TTC549 (cell line): Measurements from ENCODE around the gene TRPM7.

Source experiments
- FAIRE-seq: peaks from 2 replicates; lab custom pipeline; 2012; peaks lifted over from hg19 to GRCh38; lab: Jason Lieb, UNC

TRPM7 gene

DNA sequence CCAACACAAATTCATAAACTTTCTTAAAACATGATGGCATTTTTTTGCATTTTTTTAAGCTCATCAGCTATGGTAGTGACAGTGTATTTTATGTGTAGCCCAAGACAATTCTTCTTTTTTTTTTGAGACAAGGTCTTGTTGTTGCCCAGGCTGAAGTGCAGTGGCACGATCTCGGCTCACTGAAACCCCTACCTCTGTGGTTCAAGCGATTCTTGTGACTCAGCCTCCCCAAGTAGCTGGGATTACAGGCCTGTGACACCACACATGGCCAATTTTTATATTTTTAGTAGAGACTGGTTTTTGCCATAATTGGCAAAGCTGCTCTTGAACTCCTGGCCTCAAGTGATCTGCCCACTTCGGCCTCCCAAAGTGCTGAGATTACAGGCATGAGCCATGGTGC, 122.8 kb downstream of the TRPM7 start:
- no peak for FAIRE-seq

DNA sequence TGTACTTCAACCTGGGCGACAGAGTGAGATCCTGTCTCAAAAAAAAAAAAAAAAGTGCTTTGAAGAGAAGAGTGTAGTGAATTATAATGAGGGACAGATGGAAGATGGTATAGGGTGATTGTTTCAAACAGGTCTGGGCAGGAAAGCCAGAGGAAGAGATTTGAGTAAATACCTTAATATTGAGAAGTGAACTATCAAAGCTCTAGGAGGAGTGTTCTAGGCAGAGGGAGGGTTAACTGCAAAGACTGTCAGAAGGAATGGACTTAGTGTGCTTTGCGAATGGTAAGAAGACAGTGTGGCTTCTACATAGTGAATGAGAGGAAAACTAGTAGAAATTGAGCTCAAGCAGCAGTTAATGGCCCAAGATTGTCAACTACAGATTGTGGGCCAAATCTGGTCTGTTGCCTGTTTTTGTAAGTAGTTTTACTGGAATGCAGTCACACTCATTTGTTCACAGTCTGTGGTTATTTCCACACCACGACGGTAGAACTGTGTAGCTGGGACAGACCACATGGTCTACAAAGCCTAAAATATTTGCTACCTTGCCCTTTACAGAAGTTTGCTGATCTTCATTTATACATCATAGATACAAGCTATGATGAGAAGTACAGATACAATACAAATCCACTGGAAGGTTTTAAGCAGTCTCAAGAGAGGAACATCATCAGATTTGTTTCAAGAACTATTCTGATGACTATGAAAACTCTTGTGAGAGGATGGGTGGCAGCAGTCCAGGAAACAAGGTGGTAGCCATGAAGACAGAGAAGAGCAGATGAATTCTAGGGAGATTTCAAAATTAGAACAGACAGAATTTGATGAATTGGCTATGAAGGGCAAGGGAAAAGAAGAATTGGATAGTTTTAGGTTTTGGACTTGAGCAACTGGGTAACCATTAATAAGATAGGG, 123.6 kb downstream of the TRPM7 start:
- FAIRE-seq = no peak

DNA sequence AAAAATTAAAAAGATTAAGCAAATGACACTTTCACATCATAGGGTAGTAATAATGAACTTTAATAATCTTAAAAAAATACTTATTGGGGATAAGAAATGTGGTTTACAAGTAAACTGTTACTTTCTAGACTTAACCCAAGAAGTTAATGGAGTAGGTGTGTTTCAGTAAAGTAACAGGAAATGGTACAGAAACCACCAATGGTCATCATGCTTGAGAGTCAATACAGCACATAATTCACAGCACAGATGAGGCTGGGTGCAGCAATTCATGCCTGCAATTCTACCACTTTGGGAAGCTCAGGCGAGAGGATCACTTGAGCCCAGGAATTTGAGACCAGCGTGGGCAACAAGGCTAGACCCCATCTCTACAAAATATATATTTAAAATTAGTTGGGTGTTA, 128.6 kb downstream of the TRPM7 start:
- no peak for FAIRE-seq

DNA sequence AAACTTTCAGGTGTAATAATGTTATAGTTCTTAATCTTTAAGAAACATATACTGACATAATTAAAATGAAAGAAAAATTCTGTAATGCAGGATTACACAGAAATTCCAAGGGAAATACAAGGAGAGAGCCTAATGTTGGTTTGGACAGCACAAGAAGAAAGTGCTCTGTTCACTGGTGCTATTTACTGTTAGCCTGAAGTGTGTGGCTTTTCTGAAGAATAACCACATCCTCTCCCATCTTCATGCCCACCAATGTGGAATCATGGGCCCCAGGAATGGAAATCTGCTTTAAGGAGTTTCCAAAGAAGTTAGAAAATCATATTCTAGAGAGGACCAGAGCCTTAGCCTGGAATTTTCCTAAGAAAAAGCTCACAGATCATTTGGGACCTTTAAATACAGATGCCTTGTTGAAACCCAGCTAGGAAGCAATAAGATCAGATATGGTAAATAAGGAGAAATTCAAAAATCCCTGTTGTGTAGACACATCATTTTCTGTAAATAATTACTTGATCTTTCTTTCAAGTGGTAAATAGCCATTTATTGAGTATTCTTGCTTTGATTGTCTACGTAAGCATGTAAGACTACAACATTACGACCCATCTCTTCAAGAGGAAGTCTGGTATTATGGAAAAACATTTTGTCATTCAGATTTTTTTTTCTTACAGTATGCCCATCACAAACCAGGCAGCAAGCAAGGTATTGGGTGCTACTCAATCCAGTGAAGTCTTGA, 129.8 kb downstream of the TRPM7 start:
- no peak for FAIRE-seq

GRCh38 chr15:50552238-50552637, 134.4 kb downstream of the TRPM7 start:
- no peak for FAIRE-seq

DNA sequence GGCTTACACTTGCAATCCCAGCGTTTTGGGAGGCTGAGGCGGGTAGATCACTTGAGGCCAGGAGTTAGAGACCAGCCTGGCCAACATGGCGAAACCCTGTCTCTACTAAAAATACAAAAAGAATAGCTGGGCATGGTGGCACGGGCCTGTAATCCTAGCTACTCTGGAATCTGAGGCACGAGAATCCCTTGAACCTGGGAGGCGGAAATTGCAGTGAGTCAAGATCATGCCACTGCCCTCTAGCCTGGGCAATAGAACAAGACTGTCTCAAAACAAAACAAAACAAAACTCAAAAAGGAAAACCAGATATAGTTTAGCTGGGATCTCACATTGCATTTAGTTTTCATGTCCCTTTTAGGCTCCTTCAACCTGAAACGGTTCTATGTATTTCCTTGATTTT, 137.3 kb downstream of the TRPM7 start:
- no peak for FAIRE-seq

- no peak for FAIRE-seq
Measured at GRCh38 chr15:50546566-50546965, 140.0 kb downstream of the TRPM7 start, which contains the start of gene USP50. USP50 (minus strand) TSS chr15:50546666; CDS start chr15:50546525, 141 bp downstream.

DNA sequence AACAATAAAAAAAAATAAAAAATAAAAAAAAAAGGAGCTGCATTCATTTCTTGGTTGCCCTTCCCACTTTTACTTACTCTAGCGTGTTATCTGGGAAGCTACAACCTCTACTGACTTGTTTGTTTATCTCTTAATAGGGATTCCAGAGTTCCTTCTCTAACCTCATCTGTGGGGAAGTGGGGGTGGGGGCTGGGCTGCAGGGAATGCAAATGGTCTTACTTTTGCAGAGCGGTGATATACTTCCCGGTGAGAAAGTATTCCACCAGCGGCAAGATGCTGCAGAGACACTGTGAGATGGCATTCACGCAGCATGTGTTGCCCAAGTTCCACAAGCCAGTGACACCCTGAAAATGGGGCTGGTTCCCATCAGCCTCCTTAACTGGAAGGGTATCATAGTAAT, 142.2 kb downstream of the TRPM7 start:
- FAIRE-seq = no peak

GRCh38 chr15:50543556-50543955, 143.0 kb downstream of the TRPM7 start:
- FAIRE-seq = no peak

DNA sequence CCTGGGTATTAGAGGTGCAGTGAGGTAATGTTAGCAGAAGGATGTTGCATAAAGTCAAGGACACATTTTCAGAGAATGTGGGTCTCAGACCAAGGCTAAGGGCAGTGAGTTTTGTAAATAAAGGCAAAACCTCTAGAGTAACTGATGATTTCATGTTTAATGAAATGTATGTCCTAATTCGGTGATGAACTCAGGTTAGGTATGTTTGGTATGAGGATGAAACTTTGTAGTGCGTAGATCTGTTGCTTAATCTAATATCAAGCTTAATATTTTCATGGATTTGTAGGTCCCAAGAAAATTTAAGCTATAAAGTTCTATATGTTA, 143.7 kb downstream of the TRPM7 start:
- no peak for FAIRE-seq

DNA sequence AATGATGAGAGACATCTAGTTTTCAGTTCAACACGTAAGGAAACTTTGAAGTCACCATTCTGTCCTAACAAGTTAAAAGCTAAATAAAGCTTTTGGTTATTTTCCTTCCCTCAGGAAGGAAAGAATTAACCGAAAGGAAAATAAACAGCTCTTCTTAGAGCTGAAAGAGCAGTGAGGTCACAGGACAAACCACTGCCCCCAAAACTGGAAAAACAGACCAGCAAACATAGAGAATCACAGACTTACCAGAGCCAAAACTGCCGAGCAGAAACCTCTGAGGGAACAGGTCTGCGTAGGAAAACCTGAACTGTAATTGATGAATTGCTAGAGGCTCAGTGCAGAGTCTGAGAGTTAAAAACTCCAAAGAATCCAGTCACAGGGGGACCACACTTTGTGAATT, 154.8 kb downstream of the TRPM7 start:
- FAIRE-seq = no peak

DNA sequence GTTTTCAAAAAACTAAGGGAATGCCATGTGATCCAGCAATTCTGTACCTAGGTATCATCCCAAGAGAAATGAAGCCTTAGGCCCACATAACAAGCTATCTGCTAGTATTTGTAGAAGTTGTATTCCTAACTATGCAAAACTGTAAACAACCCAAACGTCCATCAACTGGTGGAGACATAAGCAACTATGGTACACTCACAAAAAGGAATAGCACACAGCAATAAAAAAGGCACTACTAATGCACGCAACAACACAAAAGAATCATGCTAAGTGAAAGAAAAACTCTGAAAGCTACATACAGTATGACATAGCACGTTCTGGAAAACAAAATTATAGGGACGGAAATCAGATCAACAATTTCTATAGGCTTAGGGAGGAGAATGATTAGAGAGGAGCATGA, 155.4 kb downstream of the TRPM7 start:
- FAIRE-seq = no peak

GRCh38 chr15:50523851-50524251, 162.7 kb downstream of the TRPM7 start:
- no peak for FAIRE-seq

- FAIRE-seq = no peak
Measured at GRCh38 chr15:50519740-50520425, 166.7 kb downstream of the TRPM7 start.

- no peak for FAIRE-seq
Measured at GRCh38 chr15:50513001-50513400, 173.6 kb downstream of the TRPM7 start.
